GM10266 (cell line): ENCODE results near the gene TMEM100.

Experiments
- DNase-seq: peaks from one replicate; pipeline ENCODE4 v3.0.0; 2012; ENCODE audit errors: extremely low spot score
- TF ChIP-seq, protein P1 (sequence below): IDR thresholded peaks from 2 replicates; pipeline ENCODE4 v1.5.1; 2012; ENCODE audit warnings: mild to moderate bottlenecking, low read depth; ENCODE audit not compliant: control insufficient read depth, insufficient read depth; ENCODE audit errors: missing control alignments

TMEM100 gene

DNA sequence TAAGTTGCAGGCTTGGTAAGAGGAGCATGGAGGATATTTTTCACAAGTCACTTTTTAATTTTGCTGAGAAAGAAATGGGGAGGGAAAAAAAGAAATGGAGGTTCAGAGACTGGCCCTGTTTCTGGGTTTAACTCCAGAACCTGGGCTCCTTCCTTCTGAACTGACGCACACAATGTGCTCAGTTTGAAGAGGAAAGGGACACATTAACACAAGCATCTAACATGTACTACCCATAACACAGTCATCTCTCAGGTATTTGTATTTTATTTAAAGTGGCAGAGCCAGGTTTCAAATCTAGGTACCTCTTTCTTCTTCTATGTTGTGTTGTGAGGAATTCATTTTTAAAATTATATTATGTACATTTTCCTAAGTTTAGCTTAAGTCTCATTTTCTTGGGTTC is 5.3 kb upstream of the TMEM100 start:
- TF ChIP-seq, protein P1, sequence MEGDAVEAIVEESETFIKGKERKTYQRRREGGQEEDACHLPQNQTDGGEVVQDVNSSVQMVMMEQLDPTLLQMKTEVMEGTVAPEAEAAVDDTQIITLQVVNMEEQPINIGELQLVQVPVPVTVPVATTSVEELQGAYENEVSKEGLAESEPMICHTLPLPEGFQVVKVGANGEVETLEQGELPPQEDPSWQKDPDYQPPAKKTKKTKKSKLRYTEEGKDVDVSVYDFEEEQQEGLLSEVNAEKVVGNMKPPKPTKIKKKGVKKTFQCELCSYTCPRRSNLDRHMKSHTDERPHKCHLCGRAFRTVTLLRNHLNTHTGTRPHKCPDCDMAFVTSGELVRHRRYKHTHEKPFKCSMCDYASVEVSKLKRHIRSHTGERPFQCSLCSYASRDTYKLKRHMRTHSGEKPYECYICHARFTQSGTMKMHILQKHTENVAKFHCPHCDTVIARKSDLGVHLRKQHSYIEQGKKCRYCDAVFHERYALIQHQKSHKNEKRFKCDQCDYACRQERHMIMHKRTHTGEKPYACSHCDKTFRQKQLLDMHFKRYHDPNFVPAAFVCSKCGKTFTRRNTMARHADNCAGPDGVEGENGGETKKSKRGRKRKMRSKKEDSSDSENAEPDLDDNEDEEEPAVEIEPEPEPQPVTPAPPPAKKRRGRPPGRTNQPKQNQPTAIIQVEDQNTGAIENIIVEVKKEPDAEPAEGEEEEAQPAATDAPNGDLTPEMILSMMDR = no peak

DNA sequence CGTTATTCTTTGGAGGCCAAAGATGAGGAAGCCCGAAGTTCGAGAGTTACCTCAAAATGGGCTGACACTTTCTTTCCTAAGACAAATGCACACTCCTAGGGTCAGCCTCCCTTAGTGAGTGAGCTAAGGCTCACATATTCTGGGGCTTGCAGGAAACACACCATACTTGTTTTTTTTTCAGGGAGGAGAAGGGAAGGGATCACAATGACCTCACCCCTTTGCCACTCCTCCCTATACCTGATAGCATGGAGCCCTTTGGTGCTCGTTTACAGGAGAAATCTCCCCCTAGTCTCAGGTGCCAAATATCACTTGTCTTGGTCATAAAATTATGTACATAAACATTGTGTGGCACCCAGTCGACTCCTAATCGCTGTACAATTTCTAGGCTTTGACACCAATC is 4.6 kb upstream of the TMEM100 start:
- no peak for DNase-seq
- TF ChIP-seq, protein P1 = no peak

More for the DNA sequence above, 5.3 kb upstream of the TMEM100 start:
- DNase-seq = no peak

DNA sequence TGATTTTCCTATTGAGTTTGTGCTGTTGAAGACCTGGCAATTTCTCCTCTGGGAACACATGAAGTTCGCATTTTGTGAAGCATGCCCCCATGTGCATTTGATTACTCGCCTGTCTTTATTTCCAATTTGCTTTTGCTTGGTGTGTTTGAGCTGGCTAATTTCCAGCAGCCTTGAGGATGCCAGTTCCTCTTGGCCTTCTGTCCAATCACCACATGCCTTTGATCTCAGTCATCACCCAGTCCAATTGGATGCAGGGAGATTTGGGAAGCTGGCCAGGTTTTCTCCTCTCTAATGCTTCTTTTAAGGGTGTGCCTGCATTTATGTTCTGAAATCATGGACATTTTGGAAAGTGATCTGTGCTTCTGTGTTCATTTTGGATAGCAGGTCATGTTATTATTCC is 3.8 kb upstream of the TMEM100 start:
- DNase-seq = no peak

DNA sequence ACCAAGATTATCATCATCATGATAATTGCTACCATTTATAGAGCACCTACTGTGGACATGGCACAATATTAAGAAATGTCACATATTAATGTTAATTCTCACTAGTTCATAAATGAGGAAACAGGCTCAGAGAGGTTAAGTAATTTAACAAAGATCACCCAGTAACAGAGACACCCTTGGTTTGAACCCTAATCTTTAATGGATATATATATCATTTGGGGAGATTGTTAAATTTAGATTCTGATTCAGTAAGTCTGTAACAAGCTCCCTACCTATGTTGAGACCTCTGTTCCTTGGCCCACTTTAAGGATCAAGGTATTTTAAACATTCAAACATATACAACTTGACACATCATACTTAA is 804 bp upstream of the TMEM100 start:
- no peak for DNase-seq
- TF ChIP-seq, protein P1 = no peak

More for the DNA sequence above, 3.8 kb upstream of the TMEM100 start:
- TF ChIP-seq, protein P1 = no peak

DNA sequence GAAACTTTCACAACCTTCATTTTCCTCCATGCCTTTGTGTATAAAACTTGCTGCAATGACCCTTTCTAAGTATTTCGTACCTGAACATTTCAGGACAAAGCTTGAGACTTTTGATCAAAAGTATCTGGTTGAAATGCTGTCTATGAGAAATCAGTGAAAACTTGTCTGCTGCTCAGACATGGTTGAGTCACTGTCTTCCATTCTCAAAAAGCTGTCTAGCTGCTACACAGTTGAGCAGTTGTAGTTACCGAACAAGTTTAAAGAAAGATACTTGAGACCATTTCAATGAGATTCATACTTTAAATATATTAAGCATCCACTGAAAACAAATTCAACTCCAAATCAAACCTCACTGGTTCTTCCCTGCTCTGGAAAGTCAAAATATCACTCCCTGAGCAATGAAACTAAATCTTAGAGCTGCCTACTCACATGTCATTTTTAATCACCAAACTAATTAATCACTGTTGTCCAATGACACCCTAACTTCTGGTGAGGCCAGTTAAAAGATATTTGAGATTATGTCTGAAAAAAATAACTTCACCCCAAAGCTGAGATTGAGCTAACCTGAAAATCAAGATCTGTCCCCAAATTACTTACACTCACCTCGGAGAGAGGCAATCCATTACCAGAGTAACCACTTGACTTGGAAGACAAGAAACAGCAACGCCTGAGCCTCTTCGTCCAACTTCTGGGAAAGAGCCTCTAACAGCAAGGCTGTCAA is 488 bp downstream of the TMEM100 start:
- no peak for DNase-seq
- TF ChIP-seq, protein P1 = no peak

DNA sequence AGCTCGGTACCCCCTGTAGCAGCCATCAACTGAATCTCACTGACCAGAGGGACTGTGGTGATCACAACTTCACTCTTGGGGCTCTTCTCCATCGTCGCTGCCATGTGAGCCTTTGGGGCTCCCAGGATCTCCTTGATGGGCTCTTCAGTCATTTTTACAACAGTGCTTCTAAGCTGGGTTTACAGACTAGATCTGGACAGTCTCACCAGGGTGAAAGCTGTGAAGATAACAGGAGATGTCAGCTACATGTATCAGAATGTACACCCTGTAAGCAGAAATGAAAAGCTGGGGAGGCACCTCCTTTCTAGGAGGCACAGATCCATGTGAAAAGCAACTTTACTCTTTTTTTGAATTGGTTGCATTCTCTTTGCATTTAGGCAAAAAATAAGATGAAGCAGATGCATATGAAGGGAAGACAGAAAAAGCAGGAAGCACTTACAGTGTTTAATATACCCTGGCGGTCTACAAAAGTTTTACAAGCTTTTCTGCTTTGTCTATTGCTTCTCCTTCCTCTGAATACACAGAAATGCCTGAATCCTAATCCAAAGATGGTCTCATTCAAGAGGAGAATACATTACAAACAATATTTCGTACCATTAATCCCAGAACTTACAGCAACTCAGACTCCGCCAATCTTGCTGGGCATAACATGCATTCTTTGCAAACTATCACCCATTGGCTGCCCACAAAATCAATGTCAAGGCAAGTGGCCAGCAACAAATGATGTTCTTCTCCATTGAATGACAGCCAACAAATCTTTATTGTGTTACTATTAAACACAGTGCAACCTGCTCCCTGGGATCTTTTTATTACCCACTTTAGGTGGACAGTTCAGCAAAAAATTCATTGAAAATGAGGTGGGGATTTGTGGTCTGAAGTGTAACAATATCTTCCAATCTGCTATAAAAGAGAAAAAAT is 1.5 kb downstream of the TMEM100 start:
- TF ChIP-seq, protein P1 = no peak
- no peak for DNase-seq

DNA sequence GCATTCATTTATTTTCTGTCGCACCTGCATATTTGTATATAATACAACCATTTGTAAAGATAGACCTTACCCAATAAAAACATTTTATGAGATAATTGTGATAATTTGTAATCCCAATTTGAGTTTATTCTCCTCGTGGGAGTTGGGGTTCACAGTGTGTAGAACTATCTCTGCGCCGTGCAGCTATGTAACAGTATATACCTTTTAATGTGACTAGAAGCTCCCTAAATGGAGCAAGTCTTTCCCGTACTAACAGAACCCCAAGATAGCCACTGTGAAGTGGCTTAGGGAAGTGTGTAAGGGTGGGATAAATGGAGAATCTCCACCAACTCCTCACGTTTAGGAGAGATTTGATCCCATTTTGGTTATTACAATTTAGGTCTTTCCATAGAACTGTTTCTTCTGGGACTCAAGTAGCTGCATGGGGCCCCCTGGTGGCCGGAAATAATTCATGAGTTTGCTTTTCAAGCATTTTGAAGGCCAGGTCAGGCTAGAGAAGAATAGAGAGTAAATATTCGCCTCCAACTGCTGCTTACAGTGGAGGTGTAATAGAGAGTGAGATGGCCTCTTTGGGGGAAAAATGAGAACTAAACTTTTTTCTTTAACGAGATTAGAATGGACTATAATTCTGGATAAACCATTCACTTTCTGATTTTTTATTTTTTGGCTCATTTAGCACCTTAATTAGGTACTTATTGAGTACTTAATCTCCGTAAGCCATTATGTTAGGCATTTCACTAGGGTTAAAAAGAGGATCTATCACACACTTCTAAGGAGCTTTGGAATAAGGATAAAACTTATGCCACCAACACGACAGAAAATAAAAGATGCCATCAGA is 4.5 kb downstream of the TMEM100 start:
- peak; percentile 17 for DNase-seq
- TF ChIP-seq, protein P1 = peak; percentile 69
